Sigmoid colon (tissue), 7 donors: ENCODE results near the gene HOXB9. TPM values are rescaled to one million over a fixed set of nuclear protein-coding genes. Genes with fewer than 3 reads are reported as not detected.
A peak's percentile ranks its signal among the peaks of the same experiment; 100 is the strongest.

ENCODE experiments used
- DNase-seq: peaks from one replicate; pipeline ENCODE4 v3.0.0-alpha.2; 2019
- H3K27ac ChIP-seq, 4 donors: fragments of 200-600 bp; sonication (generic); one replicate each; pipeline ENCODE4 v1.5.1; 2016 to 2019; ENCODE audit warnings: mild to moderate bottlenecking in 1 of 4
- H3K27me3 ChIP-seq, 3 donors: fragments of 200-600 bp; sonication (generic); one replicate each; pipeline ENCODE4 v1.5.1; 2019; ENCODE audit warnings: mild to moderate bottlenecking in 1 of 3
- H3K36me3 ChIP-seq, 4 donors: fragments of 200-600 bp; sonication (generic); one replicate each; pipeline ENCODE4 v1.5.1; 2016 to 2019
- H3K4me1 ChIP-seq, 4 donors: fragments of 200-600 bp; sonication (generic); one replicate each; pipeline ENCODE4 v1.5.1; 2017 to 2019
- H3K4me3 ChIP-seq, 4 donors: fragments of 200-600 bp; sonication (generic); one replicate each; pipeline ENCODE4 v1.5.1; 2017 to 2019; ENCODE audit warnings: mild to moderate bottlenecking in 2 of 4, moderate library complexity in 1 of 4
- H3K9me3 ChIP-seq, 4 donors: fragments of 200-600 bp in 3 of 4; sonication (generic) in 3 of 4; one replicate each; pipeline versions ENCODE4 v1.5.1 to v1.6.1; 2013 to 2019
- CTCF ChIP-seq, 4 experiments: fragments of 450-650 bp in 3 of 4; fragments of 200-600 bp in 1 of 4; IDR thresholded peaks; one replicate each; pipeline ENCODE4 v1.5.1; 2016 to 2019; ENCODE audit warnings: antibody characterized with exemption in 4 of 4, mild to moderate bottlenecking in 3 of 4, moderate library complexity in 2 of 4
- EP300 ChIP-seq, 4 donors: sonication (generic); formaldehyde crosslinking; IDR thresholded peaks; one replicate each; pipeline ENCODE4 v1.6.1; 2017; ENCODE audit warnings: antibody characterized with exemption in 4 of 4
- POLR2A ChIP-seq, 2 donors: fragments of 450-650 bp; IDR thresholded peaks; one replicate each; pipeline ENCODE4 v1.6.1; 2016; ENCODE audit warnings: antibody characterized with exemption in 2 of 2, mild to moderate bottlenecking in 2 of 2, moderate library complexity in 2 of 2
- POLR2AphosphoS5 ChIP-seq, 4 donors: sonication (generic); formaldehyde crosslinking; IDR thresholded peaks; one replicate each; pipeline ENCODE4 v1.6.1; 2017; ENCODE audit warnings: antibody characterized with exemption in 4 of 4
- WGBS, 2 donors: extraction: QIAGEN DNeasy Blood & Tissue Kit; methylation state at CpG; one replicate each; pipeline ENCODE4 v1.1.7; 2013; 5-methylcytosine and 5-hydroxymethylcytosine counted together
- intact Hi-C: fragments of 100-400 bp; cut with DNase I; formaldehyde crosslinking; loops from one replicate; pipeline ENCODE4 v1.15.1; 2023
- polyA plus RNA-seq, 3 donors: library from polyadenylated mRNA; stranded (reverse); fragments of 200-250 nt; gene quantifications; one replicate each; pipeline ENCODE4 v1.2.3, GENCODE V29; 2013
- total RNA-seq, 4 donors: library from RNA; depleted of rRNA; stranded (reverse); fragments of >200 nt; gene quantifications; one replicate each; pipeline ENCODE4 v1.1.0, GENCODE V29; 2016
- donor health status: healthy with polysubstance abuse.
- donor health status: Bipolar disorder and iron deficiency.
- donor health status: healthy.

The HOXB9 gene
- total and polyA plus RNA-seq, 7 donors, result 0.28 to 52.1 (median 18.0) TPM; not detected in 3

- H3K27ac ChIP-seq, result no peak overlapping the region
- no peak overlapping the region for H3K4me3 ChIP-seq
- H3K4me1 ChIP-seq, result peaks cover 0 to 9% (median 3%) of the 10 kb centered on the region in 4 donors
- TF ChIP-seq EP300 (IDR thresholded peaks at IDR 0.05) (no peak), POLR2AphosphoS5 (IDR thresholded peaks at IDR 0.05) (no peak), POLR2A (IDR thresholded peaks at IDR 0.05) (no peak), CTCF (IDR thresholded peaks at IDR 0.05) (no peak)
- no peaks in the 10 kb centered on the region for H3K36me3 ChIP-seq
- WGBS, 2 donors, result 49 to 70% methylated on average over 1 of the region's 1 CpG
- intact Hi-C loops, result no loop called here
- H3K9me3 ChIP-seq, result no peaks in the 10 kb centered on the region
- H3K27me3 ChIP-seq, result peaks cover 49 to 100% (median 86%) of the 10 kb centered on the region in 3 donors
- DNase-seq, result no peak
Measured at GRCh38 chr17:48640858-48641180, 14.7 kb upstream of the HOXB9 start.

DNA sequence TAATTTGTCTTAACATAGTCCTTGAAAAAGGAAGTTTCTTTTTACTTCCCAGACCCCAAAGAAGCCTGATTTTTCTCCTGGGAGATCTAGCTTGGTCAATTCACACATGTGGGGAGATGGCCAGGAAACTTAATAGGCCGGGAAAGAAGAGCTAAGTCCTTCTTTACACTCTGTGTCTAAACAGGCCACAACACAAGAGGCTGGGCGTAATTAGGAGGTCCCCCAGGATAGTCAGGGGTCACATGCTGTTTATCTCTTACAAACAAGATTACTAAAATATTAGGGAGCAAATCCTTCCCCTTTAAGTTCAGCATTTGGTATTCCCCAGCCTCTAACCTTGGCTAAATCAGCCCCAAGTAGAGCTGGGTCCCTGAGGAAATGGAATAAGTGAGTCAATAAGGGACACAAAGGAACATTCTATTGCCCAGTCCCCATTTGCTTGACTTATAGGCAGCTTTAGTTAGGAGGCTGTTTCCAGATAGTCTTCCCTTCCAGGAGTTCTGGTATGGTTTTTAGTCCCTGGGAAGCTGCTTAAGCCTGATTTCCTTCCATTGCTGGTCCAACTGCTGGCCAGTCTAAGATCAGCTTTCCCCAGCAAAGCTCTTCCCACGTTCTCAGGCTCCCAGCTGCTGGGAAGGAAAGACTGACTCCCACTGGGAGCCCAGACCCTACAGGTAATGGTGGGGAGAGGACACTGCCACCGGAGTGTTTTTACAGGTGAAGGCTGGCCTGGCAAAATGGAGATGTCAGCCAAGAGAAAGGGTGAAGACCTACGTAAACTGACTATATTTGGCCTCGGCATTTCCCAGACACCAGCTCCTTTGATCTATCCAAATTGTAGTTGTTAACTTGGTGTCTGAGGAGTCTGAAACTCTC, 14.1 kb upstream of the HOXB9 start:
- TF ChIP-seq CTCF (IDR thresholded peaks at IDR 0.05) (no peak), EP300 (IDR thresholded peaks at IDR 0.05) (no peak), POLR2A (IDR thresholded peaks at IDR 0.05) (no peak), POLR2AphosphoS5 (IDR thresholded peaks at IDR 0.05) (no peak)
- H3K9me3 ChIP-seq, result no peaks in the 10 kb centered on the region
- 43 to 66% methylated on average over 6 of the region's 6 CpGs for WGBS, 2 donors
- H3K4me1 ChIP-seq, result peaks cover 0 to 9% (median 3%) of the 10 kb centered on the region in 4 donors
- intact Hi-C loops, result no loop called here
- no peaks in the 10 kb centered on the region for H3K36me3 ChIP-seq
- H3K27me3 ChIP-seq, result peaks cover 50 to 100% (median 86%) of the 10 kb centered on the region in 3 donors
- H3K4me3 ChIP-seq, result no peak overlapping the region
- peak; percentile 30 for DNase-seq
- no peak overlapping the region for H3K27ac ChIP-seq

GRCh38 chr17:48639136-48639535, 13.0 kb upstream of the HOXB9 start:
- WGBS, 2 donors, result 13 to 52% methylated on average over 5 of the region's 5 CpGs
- Histone ChIP-seq H3K27me3 (peaks cover 48 to 100% (median 86%) of the 10 kb centered on the region in 3 donors), H3K27ac (no peak overlapping the region), H3K4me1 (peaks cover 0 to 10% (median 3%) of the 10 kb centered on the region in 4 donors), H3K4me3 (no peak overlapping the region), H3K9me3 (no peaks in the 10 kb centered on the region), H3K36me3 (no peaks in the 10 kb centered on the region)
- DNase-seq, result peak; percentile 39
- TF ChIP-seq CTCF (IDR thresholded peaks at IDR 0.05) (no peak), EP300 (IDR thresholded peaks at IDR 0.05) (no peak), POLR2A (IDR thresholded peaks at IDR 0.05) (peak in 1 of 2 donors; percentile 54)
- intact Hi-C loops, result no loop called here

GRCh38 chr17:48637323-48638260, 11.4 kb upstream of the HOXB9 start:
- intact Hi-C loops, result no loop called here
- no peak overlapping the region for H3K4me3 ChIP-seq
- DNase-seq, result peak; percentile 38
- peaks cover 0 to 19% (median 7%) of the 10 kb centered on the region in 4 donors for H3K4me1 ChIP-seq
- H3K27ac ChIP-seq, result no peak overlapping the region
- H3K9me3 ChIP-seq, result no peaks in the 10 kb centered on the region
- peaks cover 55 to 100% (median 86%) of the 10 kb centered on the region in 3 donors for H3K27me3 ChIP-seq
- no peaks in the 10 kb centered on the region for H3K36me3 ChIP-seq
- TF ChIP-seq POLR2AphosphoS5 (IDR thresholded peaks at IDR 0.05) (no peak), CTCF (IDR thresholded peaks at IDR 0.05) (no peak), POLR2A (IDR thresholded peaks at IDR 0.05) (no peak), EP300 (IDR thresholded peaks at IDR 0.05) (no peak)
- WGBS, 2 donors, result 25 to 61% methylated on average over 18 of the region's 18 CpGs
